Ishikawa (cell line): ENCODE results near the gene ADD1.

Source experiments
- CEBPB ChIP-seq: IDR thresholded peaks from 2 replicates; pipeline ENCODE4 v1.6.1; 2012
- CREB1 ChIP-seq: IDR thresholded peaks from 2 replicates; pipeline ENCODE4 v1.6.1; 2012; ENCODE audit warnings: low read depth
- EGR1 ChIP-seq: IDR thresholded peaks from 2 replicates; pipeline ENCODE4 v1.6.1; 2012
- EP300 ChIP-seq: IDR thresholded peaks from 2 replicates; pipeline ENCODE4 v1.6.1; 2012; ENCODE audit warnings: borderline replicate concordance
- FOXM1 ChIP-seq: IDR thresholded peaks from 2 replicates; pipeline ENCODE4 v1.6.1; 2012; ENCODE audit warnings: low read depth, borderline replicate concordance
- MAX ChIP-seq: IDR thresholded peaks from 2 replicates; pipeline ENCODE4 v1.6.1; 2012
- NFIC ChIP-seq: IDR thresholded peaks from 2 replicates; pipeline ENCODE4 v1.6.1; 2012
- RAD21 ChIP-seq: IDR thresholded peaks from 2 replicates; pipeline ENCODE4 v1.6.1; 2012; ENCODE audit warnings: low read depth
- REST ChIP-seq: IDR thresholded peaks from 2 replicates; pipeline ENCODE4 v1.6.1; 2012; ENCODE audit warnings: low read depth, mild to moderate bottlenecking
- TAF1 ChIP-seq: IDR thresholded peaks from 2 replicates; pipeline ENCODE4 v1.6.1; 2012; ENCODE audit warnings: low read depth, mild to moderate bottlenecking
- TCF12 ChIP-seq: IDR thresholded peaks from 2 replicates; pipeline ENCODE4 v1.6.1; 2012; ENCODE audit warnings: low read depth
- TEAD4 ChIP-seq: IDR thresholded peaks from 2 replicates; pipeline ENCODE4 v1.6.1; 2012
- YY1 ChIP-seq: IDR thresholded peaks from 2 replicates; pipeline ENCODE4 v1.6.1; 2012; ENCODE audit warnings: low read depth
- ZBTB7A ChIP-seq: IDR thresholded peaks from 2 replicates; pipeline ENCODE4 v1.6.1; 2012; ENCODE audit warnings: low read depth
- TF ChIP-seq, protein P1 (sequence below): IDR thresholded peaks from 2 replicates; pipeline ENCODE4 v1.6.1; 2012

The ADD1 gene

DNA sequence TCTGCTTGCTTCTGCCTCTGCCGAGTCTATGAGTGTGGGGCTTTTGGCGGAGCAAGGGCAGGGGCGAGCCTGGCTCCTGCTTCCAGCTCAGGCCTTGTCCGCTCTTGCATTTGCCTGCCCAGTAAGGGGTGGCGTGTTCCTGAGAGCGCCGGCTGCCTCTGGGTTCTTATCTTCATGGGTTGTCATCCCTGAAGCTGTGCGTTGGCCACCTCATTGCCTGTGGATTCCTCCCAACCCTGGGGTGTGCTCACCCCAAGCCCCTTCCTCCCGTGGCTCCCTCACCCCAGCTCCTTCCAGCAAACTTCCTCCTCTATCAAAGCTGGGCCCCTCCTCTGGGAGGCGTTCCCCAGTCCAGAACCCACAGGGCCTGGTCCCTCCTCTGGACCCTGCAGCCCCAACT is 33.3 kb upstream of the ADD1 start:
- TF ChIP-seq, protein P1, sequence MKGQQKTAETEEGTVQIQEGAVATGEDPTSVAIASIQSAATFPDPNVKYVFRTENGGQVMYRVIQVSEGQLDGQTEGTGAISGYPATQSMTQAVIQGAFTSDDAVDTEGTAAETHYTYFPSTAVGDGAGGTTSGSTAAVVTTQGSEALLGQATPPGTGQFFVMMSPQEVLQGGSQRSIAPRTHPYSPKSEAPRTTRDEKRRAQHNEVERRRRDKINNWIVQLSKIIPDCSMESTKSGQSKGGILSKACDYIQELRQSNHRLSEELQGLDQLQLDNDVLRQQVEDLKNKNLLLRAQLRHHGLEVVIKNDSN: no peak
- TF ChIP-seq CEBPB: no peak
- no peak for TF ChIP-seq RAD21
- TF ChIP-seq TEAD4: no peak
- TF ChIP-seq FOXM1: no peak
- no peak for TF ChIP-seq REST
- no peak for TF ChIP-seq TAF1
- no peak for TF ChIP-seq NFIC
- no peak for TF ChIP-seq YY1
- no peak for TF ChIP-seq EGR1
- no peak for TF ChIP-seq ZBTB7A
- no peak for TF ChIP-seq EP300

DNA sequence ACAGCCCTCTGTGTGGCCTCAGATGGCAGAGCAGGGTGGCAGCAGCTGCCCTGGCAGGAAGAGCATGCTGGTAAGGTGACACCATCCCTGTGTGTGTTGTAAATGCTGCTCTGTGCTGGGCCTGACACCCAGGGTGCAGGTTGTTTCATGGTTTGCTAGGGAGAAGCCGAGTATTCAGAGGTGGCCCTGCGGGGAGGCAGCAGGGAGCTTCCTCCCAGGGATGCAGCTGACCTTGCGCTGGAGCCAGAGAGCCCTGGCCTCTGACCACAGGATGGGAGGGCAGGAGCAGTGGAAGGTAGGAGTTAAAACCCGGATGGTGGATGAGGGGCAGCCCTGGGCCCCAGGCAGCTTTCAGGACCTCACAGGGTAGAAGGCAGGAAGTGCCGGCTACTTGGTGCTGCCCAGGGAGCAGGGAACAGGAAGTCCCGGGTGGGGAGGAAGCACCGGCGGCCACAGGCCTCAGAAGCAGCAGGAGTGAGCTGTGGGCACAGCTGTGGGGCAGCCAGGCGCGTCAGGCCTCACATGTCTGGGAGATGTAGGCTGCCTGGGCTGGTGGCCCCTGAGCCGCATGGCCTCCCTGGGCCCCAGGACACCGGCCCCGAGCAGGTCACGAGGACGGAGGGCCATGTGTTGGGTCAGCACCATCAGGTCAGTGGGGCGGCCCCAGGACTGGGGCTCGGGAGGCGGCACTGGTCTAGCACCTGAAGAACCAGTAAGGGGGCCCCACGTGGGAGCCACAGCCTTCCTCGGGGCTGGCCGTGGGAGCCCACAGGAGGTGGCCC is 31.6 kb upstream of the ADD1 start:
- peak; percentile 6; the same call in 1 of the 2 replicates for TF ChIP-seq RAD21
- peak; percentile 68 for TF ChIP-seq TAF1
- TF ChIP-seq EGR1: no peak
- peak; percentile 17 for TF ChIP-seq NFIC
- TF ChIP-seq FOXM1: no peak
- TF ChIP-seq MAX: peak; percentile 76
- TF ChIP-seq EP300: no peak
- peak; percentile 7; the same call in 1 of the 2 replicates for TF ChIP-seq YY1
- TF ChIP-seq, protein P1: peak; percentile 65
- peak; percentile 57; the same call in 1 of the 2 replicates for TF ChIP-seq TCF12
- peak; percentile 22; the same call in 1 of the 2 replicates for TF ChIP-seq TEAD4

GRCh38 chr4:2812612-2813354 is 30.9 kb upstream of the ADD1 start:
- TF ChIP-seq EP300 (no peak), CREB1 (no peak), TEAD4 (no peak), NFIC (no peak), REST (no peak), FOXM1 (no peak), ZBTB7A (no peak), TAF1 (no peak), MAX (no peak), YY1 (no peak), EGR1 (no peak), TCF12 (no peak), RAD21 (no peak), CEBPB (no peak)
- TF ChIP-seq, protein P1: no peak

DNA sequence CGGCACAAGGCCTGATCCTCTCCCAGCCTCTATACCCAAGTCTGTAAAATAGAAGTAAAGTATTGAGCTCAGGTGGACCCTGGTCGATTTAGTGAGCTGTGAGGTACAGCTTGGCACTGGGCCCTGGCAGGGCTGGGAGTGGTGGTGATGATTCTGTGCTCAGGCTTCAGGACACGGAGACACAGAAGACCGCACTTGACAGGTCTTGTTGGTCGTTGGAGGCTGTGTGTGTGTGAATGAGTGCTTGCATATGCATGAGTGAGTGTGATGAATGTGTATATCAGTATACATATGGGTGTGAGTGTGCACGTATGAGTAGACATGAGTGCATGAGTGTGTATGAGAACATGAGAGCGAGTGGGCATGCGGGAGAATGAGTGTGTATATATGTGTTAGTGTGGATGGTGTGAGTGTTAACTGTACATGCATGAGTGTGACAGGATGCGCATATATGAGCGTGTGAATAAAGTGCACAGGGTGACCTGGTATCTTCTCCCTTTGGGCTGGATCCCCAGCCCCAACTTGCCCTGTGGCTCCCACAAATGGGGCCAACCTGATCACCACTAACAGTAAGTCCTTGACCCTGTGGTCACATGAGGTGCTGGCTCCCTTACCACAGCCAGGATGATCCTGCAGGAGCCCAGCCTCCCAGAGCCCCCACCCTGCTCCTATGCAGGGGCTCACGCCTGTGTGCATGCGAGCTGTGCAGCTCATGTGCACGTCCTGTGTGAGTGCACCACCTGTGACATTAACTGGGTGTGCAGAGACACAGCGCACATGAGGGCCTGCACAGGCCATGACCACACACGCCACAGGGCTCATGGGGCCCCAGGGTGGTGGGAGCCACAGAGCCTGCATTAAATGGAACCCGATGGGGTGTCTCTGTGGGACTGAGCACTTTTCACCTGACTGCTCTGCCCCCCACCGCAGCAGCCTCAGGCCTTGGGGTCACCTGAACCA is 29.9 kb upstream of the ADD1 start:
- TF ChIP-seq TCF12 (no peak), TEAD4 (no peak), CEBPB (no peak), TAF1 (no peak), ZBTB7A (no peak), MAX (no peak), REST (no peak), RAD21 (no peak), NFIC (no peak), EP300 (no peak), FOXM1 (no peak), CREB1 (no peak), YY1 (no peak), EGR1 (no peak)
- TF ChIP-seq, protein P1: no peak
